RCC 7860 (cell line): ENCODE measurements around the gene TMEM41A.

ENCODE experiments used
- DNase-seq: peaks from one replicate; pipeline ENCODE4 v3.0.0-alpha.2; 2015; ENCODE audit warnings: low spot score
- FAIRE-seq: peaks from 2 replicates; lab custom pipeline; 2012; peaks lifted over from hg19 to GRCh38; lab: Jason Lieb, UNC

The TMEM41A gene

DNA sequence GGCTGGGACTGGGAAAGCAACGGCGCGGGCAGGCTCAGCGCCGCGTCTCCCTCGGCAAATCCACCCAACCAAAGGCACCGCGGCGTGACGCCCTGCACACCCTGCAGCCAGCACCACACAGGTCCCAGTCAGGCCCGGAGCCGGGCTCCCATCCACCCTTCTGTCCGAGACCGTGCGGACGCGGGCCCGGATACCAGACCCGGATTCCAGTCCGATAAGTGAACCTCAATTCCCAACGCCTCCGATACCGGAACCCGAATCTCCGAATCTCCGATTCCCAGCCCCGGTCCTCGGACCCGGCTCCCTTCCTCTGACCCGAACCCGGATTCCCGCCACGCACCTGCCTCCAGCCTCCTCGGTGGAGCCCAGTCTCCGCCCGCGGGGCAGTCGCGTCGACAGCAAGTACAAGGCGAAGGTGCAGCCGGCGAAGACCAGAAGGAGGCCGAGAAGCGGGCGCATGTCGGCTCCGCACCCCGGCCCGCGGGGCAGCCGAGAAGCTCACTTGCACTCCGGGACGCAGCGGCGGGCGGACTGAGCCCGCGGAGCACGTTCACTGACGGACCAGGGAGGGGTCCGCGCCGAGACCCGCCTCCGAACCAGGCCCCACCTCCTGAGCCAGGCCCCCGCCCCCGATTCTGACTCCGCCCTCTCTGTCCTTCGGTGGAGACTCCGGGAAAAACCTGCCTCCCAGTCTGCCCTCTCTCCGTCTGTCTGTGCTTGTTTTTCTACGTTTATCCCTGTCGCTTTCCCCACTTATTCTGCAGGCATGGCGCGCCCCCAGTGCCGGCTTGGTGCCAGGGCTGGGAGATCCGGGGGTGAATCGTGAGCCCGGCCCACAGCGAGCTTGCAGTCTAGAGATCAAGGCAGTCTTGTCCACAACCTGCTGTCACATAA, at the start of gene TMEM41A:
Gene TMEM41A (minus strand): TSS at position 533 of the 894 bp plus-strand sequence. CDS start 74 bp downstream, at position 459.
- DNase-seq (peak; percentile 78), FAIRE-seq (no peak)

DNA sequence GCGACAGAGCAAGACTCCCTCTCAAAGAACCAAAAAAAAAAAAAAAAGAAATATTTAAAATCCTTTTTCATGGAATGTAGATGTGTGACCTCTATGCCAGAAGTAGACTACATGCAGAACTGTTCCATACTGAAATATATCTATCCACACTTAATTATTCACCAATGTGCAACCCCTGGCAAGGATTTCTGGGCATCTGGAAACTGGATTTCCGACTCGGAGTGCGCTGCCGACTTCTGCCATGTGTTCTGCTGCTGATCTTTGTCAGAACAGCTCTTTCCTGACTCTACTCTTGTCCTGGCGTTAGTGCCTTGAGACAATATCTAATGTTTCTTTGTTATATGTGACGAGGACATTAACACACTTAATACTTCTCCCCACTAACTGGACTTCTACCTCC, 41.9 kb upstream of the TMEM41A start:
- DNase-seq = no peak
- FAIRE-seq = no peak

DNA sequence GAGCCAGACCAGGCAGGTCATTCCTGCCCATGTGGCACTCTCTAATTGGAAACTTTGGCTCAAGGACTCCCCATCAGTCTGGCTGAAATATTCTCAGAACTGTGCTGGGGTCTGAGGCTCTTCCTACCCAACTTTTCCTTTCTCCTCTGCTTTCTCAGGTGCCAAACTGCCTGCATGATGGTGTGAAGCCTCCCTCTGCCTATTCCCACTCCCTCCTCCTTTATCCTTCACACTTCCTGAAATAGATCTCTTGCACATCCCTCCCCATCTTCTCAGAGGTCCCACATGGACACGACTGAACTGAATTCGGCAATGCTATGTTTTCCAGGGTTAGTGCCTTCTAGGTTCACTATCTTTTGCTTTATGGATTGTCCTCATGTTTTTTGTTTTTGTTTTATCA, 41.1 kb upstream of the TMEM41A start:
- DNase-seq = no peak
- FAIRE-seq = no peak

- DNase-seq (peak; percentile 97), FAIRE-seq (peak; percentile 91)
Observed at GRCh38 chr3:185537369-185537970, 38.6 kb upstream of the TMEM41A start.

DNA sequence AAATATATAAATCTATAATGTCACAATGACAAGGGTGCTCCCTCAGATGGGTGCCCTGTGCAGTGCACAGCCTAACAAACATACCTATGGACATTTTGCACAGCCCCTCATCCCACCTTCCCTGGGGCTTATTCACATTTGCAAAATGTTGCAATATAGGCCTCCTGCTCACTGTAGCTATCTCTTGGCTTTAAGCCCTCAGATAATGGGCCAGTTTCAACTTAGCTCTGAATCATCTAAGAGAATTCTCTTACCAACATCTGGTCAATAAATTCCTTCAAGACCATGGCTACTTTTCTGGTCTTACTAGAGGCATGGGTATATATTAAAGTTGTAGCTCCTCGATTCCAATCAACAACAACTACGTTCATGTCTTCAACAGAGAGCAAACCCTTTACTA, 35.7 kb upstream of the TMEM41A start:
- no peak for FAIRE-seq
- no peak for DNase-seq

- FAIRE-seq = no peak
- no peak for DNase-seq
Observed at GRCh38 chr3:185532901-185533300, 34.1 kb upstream of the TMEM41A start.

- FAIRE-seq = no peak
- no peak for DNase-seq
Observed at GRCh38 chr3:185530856-185531255, 32.0 kb upstream of the TMEM41A start.

DNA sequence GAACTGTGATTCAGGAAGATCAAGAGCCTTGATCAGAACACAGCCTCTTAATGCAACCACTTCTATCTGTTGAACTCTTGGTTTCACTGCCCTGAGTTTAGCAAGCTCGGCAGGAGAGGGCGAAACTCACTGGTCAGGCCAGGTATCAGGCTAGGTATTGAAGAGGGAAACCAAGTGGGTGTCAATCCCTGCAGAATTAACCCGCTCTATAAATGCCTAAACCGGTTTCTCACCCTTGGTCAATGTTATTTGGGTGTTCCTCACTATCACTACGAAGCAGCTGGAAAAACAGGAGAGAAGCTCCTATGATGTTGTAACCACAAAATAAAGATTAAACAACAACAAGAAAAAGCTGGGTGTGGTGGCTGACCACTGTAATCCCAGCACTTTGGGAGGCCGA, 29.7 kb upstream of the TMEM41A start:
- FAIRE-seq (no peak), DNase-seq (no peak)

GRCh38 chr3:185527364-185527763, 28.5 kb upstream of the TMEM41A start:
- no peak for FAIRE-seq

GRCh38 chr3:185526349-185526951, 27.6 kb upstream of the TMEM41A start:
- FAIRE-seq (peak; percentile 82), DNase-seq (no peak)

More at GRCh38 chr3:185527364-185527763, 28.5 kb upstream of the TMEM41A start:
- no peak for DNase-seq

- DNase-seq (no peak), FAIRE-seq (no peak)
Observed at GRCh38 chr3:185521349-185522138, 22.7 kb upstream of the TMEM41A start.

GRCh38 chr3:185519021-185519420, 20.2 kb upstream of the TMEM41A start:
- no peak for DNase-seq
- no peak for FAIRE-seq

GRCh38 chr3:185517387-185518130, 18.7 kb upstream of the TMEM41A start:
- DNase-seq (no peak), FAIRE-seq (no peak)

DNA sequence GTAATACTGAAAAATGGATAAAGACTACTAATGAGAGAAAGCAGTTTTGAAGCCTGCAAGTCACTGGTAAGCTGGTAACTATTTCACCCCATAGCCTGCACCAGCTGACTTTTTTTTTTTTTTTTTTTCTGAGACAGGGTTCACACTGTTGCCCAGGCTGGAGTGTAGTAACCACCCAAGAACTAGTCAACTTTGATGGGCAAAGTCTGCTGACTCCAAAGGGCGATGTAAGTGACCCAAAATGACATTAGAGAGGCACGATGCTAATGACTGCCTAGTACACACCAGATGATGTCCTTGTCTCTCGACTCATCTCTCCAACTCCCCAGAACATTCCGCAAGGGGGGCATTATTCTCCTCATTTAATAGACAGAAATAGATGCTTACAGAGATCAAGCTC, 12.9 kb upstream of the TMEM41A start:
- DNase-seq (no peak), FAIRE-seq (no peak)

- DNase-seq (no peak), FAIRE-seq (no peak)
Observed at GRCh38 chr3:185508335-185508991, 9.6 kb upstream of the TMEM41A start.

GRCh38 chr3:185507883-185508282, 9.0 kb upstream of the TMEM41A start:
- FAIRE-seq (no peak), DNase-seq (no peak)

DNA sequence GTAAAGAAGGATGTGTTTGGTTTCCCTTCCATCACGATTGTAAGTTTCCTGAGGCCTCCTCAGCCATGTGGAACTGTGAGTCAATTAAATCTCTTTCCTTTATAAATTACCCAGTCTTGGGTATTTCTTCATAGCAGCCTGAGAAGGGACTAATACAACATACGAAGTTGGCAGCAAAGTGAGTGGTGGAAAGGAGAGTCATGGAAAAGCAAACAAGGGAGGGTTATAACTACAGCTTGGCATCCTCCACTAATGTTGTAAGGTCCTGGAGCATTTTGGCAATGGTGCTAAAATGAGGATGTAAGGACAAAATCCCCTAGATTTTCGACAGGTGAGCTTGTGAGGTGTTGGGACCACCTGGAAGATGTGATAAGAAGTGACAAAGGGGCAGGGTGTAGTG, 5.8 kb upstream of the TMEM41A start:
- FAIRE-seq (no peak), DNase-seq (no peak)

DNA sequence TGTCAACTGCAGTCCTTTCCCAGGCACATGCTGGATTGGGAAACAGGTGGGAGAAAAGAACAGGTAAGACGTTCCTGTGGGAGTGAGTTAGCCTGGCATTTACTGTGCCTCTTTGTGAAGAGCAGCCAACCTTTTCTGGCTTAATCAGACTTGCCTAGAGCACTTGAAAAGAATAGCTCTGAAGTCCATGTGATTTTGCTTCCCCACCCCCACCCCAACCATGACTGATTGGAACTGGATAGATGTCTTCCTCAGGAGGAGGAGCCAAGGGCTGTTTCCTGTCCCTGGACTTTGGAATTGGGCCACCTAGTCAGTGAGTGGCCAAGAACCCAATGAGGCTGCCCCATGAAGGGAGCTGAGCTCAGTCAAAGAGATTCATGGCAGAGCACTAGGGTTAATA, 4.7 kb upstream of the TMEM41A start:
- DNase-seq (no peak), FAIRE-seq (no peak)

DNA sequence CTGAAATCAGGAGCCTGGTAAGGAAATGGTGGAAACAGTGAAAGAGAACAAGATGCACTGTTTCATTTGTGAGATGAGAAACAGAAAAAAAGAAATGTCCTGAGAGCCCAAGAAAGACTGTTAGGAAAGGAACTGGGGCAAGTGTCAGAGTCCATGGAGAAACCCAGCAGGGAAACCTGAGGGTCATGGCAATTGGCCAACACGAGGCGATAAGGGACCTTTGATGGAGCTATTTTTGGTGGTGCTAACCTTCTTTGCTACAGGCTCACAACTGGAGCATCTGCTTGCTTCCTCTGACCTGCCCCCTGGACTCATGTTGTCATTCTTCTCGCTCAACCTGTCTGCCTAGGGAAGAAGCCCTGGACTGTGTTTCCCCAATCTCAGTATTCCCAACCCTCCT, 4.2 kb upstream of the TMEM41A start:
- DNase-seq = no peak
- FAIRE-seq = no peak

DNA sequence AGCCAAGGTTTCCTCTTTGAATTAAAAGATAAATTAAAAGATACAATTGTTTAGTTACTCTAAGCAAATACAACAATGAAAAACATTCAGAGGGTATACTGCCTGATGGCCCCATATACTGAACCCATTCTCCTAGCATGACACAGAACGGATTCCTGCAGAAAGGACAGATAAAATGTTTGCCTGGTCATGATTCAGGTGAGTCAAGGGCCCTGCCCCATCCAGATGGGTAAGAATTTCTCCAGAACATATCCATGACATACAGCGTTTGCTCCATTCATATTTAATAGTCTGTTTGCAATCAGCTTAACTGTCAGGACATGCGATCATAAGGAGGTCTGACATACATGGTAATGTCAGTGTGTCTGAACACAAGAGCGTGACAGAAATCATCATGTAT, 8.6 kb downstream of the TMEM41A start:
- FAIRE-seq = no peak
- no peak for DNase-seq
